GM18499 (cell line): ENCODE results near the gene HIC1.

Experiments
- ATAC-seq: cut with Tn5 transposase; IDR thresholded peaks from one replicate; pipeline ENCODE4 v1.9.1; 2021; ENCODE audit warnings: moderate number of reproducible peaks; ENCODE audit not compliant: insufficient read depth, unreplicated experiment

The HIC1 gene

GRCh38 chr17:2043785-2044184, 11.1 kb upstream of the HIC1 start:
- ATAC-seq = no peak

- ATAC-seq = no peak
These were observed 10.5 kb upstream of the HIC1 start for GRCh38 chr17:2044263-2044894.

- ATAC-seq = no peak
These were observed 7.3 kb upstream of the HIC1 start for GRCh38 chr17:2047590-2047989.

GRCh38 chr17:2048805-2049204, 6.1 kb upstream of the HIC1 start:
- ATAC-seq = no peak

- no peak for ATAC-seq
These were observed 5.3 kb upstream of the HIC1 start for GRCh38 chr17:2049333-2050299.

GRCh38 chr17:2050300-2051060, 4.4 kb upstream of the HIC1 start:
- no peak for ATAC-seq

- no peak for ATAC-seq
These were observed 3.6 kb upstream of the HIC1 start for GRCh38 chr17:2051061-2051932.

GRCh38 chr17:2051933-2052559, 2.9 kb upstream of the HIC1 start:
- no peak for ATAC-seq

GRCh38 chr17:2053380-2054261, 1.3 kb upstream of the HIC1 start:
- ATAC-seq = no peak

GRCh38 chr17:2054262-2054511, 716 bp upstream of the HIC1 start:
- ATAC-seq = no peak

GRCh38 chr17:2055292-2056205, 646 bp downstream of the HIC1 start:
- ATAC-seq = no peak

- no peak for ATAC-seq
These were observed 1.6 kb downstream of the HIC1 start for GRCh38 chr17:2056206-2057174.

GRCh38 chr17:2057175-2057759, 2.4 kb downstream of the HIC1 start:
- no peak for ATAC-seq

- no peak for ATAC-seq
These were observed 3.1 kb downstream of the HIC1 start for GRCh38 chr17:2057760-2058585.
